SU-DHL-6 (cell line): Measurements from ENCODE around the gene POLR2J.

ENCODE experiments used
- EZH2phosphoT487 ChIP-seq: fragments of 200-600 bp; sonication (generic), shearing (Covaris generic); conservative IDR thresholded peaks from 2 replicates; pipeline ENCODE4 v1.6.1; 2018; ENCODE audit warnings: mild to moderate bottlenecking, antibody characterized with exemption, low read length, moderate library complexity, mixed read lengths
- TF ChIP-seq, protein P1 (sequence below): fragments of 200-600 bp; sonication (generic); IDR thresholded peaks from one replicate; pipeline ENCODE4 v1.5.1; 2017; ENCODE audit warnings: antibody characterized with exemption, mild to moderate bottlenecking, low read length, moderate library complexity; ENCODE audit not compliant: insufficient read depth, poor library complexity, severe bottlenecking

DNA sequence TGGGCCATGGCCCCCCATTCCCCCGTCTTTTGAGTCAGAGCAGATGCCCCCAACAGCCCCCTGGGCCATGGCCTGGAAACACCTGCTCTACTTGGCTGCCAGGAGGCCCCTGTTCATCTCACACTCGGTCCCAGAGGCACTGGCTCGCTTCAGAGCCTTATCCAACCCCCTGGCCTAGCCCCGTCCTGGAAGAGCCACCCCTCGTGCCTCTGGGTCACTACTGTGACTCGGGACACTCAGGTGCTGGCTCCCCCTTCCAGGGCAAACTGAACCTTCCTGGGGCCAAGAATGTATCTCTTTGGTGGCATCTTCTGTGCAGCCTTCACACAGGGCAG, 7.0 kb downstream of the POLR2J start:
- TF ChIP-seq EZH2phosphoT487, result no peak
- TF ChIP-seq, protein P1, sequence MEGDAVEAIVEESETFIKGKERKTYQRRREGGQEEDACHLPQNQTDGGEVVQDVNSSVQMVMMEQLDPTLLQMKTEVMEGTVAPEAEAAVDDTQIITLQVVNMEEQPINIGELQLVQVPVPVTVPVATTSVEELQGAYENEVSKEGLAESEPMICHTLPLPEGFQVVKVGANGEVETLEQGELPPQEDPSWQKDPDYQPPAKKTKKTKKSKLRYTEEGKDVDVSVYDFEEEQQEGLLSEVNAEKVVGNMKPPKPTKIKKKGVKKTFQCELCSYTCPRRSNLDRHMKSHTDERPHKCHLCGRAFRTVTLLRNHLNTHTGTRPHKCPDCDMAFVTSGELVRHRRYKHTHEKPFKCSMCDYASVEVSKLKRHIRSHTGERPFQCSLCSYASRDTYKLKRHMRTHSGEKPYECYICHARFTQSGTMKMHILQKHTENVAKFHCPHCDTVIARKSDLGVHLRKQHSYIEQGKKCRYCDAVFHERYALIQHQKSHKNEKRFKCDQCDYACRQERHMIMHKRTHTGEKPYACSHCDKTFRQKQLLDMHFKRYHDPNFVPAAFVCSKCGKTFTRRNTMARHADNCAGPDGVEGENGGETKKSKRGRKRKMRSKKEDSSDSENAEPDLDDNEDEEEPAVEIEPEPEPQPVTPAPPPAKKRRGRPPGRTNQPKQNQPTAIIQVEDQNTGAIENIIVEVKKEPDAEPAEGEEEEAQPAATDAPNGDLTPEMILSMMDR, result no peak
